ENCODE measurements around the gene UBE2F.

DNA sequence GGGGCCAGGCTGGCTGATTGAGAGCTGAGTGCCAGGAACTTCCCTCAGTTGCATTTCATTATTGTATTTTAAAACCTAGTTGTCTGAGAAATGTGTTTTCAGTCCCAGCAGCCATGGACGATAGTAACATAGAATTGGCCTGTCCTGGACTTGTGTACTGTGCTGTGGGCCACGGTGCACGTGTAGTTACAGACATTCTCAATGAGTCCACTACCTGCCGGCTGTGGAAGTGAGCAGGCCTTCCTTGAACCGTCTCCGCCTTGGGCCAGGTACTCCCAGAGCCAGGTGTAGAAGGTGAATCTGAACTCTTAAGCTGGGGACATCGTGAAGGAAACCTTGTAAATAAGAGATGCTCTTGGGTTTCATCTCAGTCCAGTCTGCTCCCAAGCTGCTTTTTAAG is 47.0 kb downstream of the UBE2F start:
- no peak for TF ChIP-seq ZBED1 (IDR thresholded peaks at IDR 0.05)
- TF ChIP-seq, protein P1, sequence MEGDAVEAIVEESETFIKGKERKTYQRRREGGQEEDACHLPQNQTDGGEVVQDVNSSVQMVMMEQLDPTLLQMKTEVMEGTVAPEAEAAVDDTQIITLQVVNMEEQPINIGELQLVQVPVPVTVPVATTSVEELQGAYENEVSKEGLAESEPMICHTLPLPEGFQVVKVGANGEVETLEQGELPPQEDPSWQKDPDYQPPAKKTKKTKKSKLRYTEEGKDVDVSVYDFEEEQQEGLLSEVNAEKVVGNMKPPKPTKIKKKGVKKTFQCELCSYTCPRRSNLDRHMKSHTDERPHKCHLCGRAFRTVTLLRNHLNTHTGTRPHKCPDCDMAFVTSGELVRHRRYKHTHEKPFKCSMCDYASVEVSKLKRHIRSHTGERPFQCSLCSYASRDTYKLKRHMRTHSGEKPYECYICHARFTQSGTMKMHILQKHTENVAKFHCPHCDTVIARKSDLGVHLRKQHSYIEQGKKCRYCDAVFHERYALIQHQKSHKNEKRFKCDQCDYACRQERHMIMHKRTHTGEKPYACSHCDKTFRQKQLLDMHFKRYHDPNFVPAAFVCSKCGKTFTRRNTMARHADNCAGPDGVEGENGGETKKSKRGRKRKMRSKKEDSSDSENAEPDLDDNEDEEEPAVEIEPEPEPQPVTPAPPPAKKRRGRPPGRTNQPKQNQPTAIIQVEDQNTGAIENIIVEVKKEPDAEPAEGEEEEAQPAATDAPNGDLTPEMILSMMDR (IDR thresholded peaks at IDR 0.05 in 2 of 3, conservative IDR thresholded peaks at IDR 0.05 in 1 of 3; ENCODE audit: insufficient read depth in 2 of 3, low read depth in 1 of 3, low read length in 3 of 3): no peak
- no peak for TF ChIP-seq TFAM (CRISPR knock-in tag; conservative IDR thresholded peaks at IDR 0.05)
- TF ChIP-seq, protein P2, sequence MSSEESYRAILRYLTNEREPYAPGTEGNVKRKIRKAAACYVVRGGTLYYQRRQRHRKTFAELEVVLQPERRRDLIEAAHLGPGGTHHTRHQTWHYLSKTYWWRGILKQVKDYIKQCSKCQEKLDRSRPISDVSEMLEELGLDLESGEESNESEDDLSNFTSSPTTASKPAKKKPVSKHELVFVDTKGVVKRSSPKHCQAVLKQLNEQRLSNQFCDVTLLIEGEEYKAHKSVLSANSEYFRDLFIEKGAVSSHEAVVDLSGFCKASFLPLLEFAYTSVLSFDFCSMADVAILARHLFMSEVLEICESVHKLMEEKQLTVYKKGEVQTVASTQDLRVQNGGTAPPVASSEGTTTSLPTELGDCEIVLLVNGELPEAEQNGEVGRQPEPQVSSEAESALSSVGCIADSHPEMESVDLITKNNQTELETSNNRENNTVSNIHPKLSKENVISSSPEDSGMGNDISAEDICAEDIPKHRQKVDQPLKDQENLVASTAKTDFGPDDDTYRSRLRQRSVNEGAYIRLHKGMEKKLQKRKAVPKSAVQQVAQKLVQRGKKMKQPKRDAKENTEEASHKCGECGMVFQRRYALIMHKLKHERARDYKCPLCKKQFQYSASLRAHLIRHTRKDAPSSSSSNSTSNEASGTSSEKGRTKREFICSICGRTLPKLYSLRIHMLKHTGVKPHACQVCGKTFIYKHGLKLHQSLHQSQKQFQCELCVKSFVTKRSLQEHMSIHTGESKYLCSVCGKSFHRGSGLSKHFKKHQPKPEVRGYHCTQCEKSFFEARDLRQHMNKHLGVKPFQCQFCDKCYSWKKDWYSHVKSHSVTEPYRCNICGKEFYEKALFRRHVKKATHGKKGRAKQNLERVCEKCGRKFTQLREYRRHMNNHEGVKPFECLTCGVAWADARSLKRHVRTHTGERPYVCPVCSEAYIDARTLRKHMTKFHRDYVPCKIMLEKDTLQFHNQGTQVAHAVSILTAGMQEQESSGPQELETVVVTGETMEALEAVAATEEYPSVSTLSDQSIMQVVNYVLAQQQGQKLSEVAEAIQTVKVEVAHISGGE (CRISPR knock-in tag; IDR thresholded peaks at IDR 0.05): no peak
- TF ChIP-seq ZNF282 (CRISPR knock-in tag; IDR thresholded peaks at IDR 0.05): no peak
- TF ChIP-seq ZNF140 (CRISPR knock-in tag; IDR thresholded peaks at IDR 0.05): no peak
- no peak for TF ChIP-seq MXI1 (IDR thresholded peaks at IDR 0.05; ENCODE audit: low read depth, low read length)
- TF ChIP-seq TCF3 (CRISPR knock-in tag; IDR thresholded peaks at IDR 0.05): no peak

Data from K562 (cell line).